Measurements from ENCODE around the gene CATSPER1. TPM values are rescaled to one million over a fixed set of nuclear protein-coding genes. Genes with fewer than 3 reads are reported as not detected.

The CATSPER1 gene
- total RNA-seq, 6 experiments from 2014 or later, result 2.1 to 3.8 (median 2.7) TPM

DNA sequence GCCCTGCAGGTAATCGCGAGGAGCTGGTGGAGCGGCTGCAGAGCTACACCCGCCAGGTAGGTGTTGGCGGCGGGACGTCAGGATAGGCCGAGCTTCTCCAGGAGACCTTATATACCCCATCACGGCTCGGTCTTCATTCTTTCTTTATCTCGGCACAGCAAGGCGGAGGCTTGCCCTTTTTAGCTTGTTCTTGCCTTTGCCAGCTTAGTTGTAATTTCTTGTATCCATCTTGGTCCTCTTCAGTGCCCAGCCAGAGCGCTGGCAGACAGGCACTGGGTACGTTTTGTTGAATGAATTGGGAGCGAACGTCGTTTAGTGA, 26.3 kb upstream of the CATSPER1 start:
- TF ChIP-seq, protein P1, sequence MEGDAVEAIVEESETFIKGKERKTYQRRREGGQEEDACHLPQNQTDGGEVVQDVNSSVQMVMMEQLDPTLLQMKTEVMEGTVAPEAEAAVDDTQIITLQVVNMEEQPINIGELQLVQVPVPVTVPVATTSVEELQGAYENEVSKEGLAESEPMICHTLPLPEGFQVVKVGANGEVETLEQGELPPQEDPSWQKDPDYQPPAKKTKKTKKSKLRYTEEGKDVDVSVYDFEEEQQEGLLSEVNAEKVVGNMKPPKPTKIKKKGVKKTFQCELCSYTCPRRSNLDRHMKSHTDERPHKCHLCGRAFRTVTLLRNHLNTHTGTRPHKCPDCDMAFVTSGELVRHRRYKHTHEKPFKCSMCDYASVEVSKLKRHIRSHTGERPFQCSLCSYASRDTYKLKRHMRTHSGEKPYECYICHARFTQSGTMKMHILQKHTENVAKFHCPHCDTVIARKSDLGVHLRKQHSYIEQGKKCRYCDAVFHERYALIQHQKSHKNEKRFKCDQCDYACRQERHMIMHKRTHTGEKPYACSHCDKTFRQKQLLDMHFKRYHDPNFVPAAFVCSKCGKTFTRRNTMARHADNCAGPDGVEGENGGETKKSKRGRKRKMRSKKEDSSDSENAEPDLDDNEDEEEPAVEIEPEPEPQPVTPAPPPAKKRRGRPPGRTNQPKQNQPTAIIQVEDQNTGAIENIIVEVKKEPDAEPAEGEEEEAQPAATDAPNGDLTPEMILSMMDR (IDR thresholded peaks at IDR 0.05), result no peak
- H3K9me3 Mint-ChIP-seq, result no peaks in the 10 kb centered on the region
- H3K27ac Mint-ChIP-seq, result peak overlapping the region; percentile 99
- H3K36me3 Mint-ChIP-seq (ENCODE audit: low read depth), result peaks cover 36% of the 10 kb centered on the region
- H3K27me3 Mint-ChIP-seq (ENCODE audit: insufficient read depth), result peaks cover 8% of the 10 kb centered on the region
- no peak for DNase-seq
- H3K4me1 Mint-ChIP-seq (ENCODE audit: low read depth), result peaks cover 43% of the 10 kb centered on the region
- H3K4me3 Mint-ChIP-seq, result peak overlapping the region; percentile 95

DNA sequence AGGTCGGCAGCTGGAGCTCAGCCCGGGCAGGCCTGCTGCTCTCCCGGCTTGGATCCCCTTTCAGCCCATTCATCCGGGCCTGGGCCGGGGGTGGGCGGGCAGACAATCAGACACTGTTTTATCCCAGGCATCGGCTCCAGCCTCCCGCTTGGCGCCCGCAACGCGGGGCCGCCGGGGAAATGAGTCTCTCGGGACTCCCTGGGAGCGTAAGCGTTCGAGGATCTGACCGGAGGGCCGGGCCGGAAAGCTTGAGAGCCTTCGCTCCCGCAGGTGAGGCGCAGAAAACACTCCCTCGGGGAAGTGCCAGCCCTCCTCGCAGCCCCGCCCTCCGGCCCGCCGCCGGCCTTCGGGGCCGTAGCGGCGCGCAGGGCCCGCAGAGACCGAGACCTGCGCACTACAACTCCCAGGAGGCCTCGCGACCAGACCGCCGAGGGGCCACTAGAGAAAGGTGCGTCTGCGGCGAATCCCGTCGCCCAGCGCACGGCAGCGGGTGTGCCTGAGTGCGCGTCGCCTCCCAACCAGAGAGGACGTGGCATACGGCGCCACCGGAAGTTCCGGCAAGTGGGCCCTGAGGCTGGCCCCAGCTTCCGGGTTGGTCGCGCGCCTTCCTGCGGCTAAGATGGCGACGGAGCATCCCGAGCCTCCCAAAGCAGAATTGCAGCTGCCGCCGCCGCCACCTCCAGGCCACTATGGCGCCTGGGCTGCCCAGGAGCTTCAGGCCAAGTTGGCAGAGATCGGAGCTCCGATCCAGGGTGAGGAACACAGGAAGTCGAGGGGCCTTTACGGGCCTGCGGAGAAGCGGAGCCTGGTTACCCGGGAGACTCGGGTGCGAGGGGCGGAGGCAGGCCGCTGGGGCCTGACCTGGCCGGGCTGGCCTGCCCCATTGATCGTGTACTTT, 25.7 kb upstream of the CATSPER1 start, which contains the start of gene SF3B2:
SF3B2 (plus strand) TSS at position 599 of the 898 bp plus-strand sequence; CDS start at position 620, 21 bp downstream.
- Mint-ChIP-seq H3K4me3 (peak within 1 kb of the TSS; percentile 95), H3K9me3 (no peaks in the 10 kb centered on the region), H3K27ac (peak within 1 kb of the TSS; percentile 99), H3K4me1 (ENCODE audit: low read depth) (peaks cover 43% of the 10 kb centered on the region), H3K36me3 (ENCODE audit: low read depth) (peaks cover 32% of the 10 kb centered on the region), H3K27me3 (ENCODE audit: insufficient read depth) (peaks cover 8% of the 10 kb centered on the region)
- TF ChIP-seq, protein P1 (IDR thresholded peaks at IDR 0.05), result no peak
- DNase-seq, result peak; percentile 98

DNA sequence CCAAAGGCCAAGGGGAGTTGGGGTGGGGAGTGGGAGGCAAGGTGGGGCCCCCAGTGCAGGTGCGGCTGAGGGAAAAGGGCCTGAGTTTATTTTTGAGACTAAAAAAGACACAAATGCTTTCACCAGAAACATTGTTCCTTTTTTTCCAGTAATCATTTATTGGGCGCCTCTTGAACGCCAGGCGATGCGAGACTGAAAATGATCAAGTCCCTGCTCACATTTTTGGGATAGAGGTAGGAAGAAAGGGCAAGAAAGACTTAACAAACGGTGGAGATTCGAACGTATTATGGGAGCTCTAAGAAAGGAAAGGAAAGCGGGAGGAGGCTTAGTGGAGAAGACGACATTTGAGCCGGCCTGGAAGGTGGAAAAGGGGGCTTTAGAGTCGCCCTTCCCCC, 25.1 kb upstream of the CATSPER1 start:
- Mint-ChIP-seq H3K27ac (peak overlapping the region; percentile 99), H3K4me1 (ENCODE audit: low read depth) (peaks cover 43% of the 10 kb centered on the region), H3K4me3 (peak overlapping the region; percentile 95), H3K9me3 (no peaks in the 10 kb centered on the region), H3K36me3 (ENCODE audit: low read depth) (peaks cover 32% of the 10 kb centered on the region), H3K27me3 (ENCODE audit: insufficient read depth) (peaks cover 10% of the 10 kb centered on the region)
- no peak for DNase-seq
- TF ChIP-seq, protein P1 (IDR thresholded peaks at IDR 0.05), result no peak

DNA sequence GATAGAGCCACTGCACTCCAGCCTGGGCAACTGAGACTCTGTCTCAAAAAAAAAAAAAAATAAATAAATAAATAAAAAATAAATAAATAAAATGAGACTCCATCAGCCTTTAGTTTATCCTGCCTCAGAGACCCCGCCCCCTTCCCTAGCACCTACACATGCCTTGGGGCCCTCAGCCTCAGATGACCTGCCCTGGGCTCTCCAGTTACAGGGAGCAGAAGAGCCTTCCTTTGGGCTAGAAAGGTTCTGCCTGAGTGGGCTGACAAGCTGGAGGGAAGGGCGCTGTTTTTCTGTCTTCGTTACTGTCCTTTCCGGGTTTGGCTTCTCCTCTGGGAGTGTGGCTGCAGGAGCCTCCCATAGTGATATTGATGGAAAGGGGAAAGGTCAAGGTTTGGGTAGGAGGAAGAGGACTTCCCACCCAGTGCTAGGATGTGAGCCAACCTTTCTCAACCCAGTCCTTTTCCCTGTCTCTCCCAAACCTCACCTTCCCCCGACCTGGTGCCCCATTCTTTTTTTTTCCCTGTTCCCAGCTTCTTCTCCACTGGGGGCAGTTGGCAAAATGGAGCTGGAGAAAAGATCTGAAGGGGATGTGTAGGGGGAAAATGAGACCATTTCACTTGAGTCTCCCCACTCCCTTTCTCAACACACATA, 24.4 kb upstream of the CATSPER1 start:
- H3K4me1 Mint-ChIP-seq (ENCODE audit: low read depth), result peaks cover 44% of the 10 kb centered on the region
- TF ChIP-seq, protein P1 (IDR thresholded peaks at IDR 0.05), result peak; percentile 32
- H3K36me3 Mint-ChIP-seq (ENCODE audit: low read depth), result peaks cover 30% of the 10 kb centered on the region
- no peaks in the 10 kb centered on the region for H3K9me3 Mint-ChIP-seq
- DNase-seq, result no peak
- peak overlapping the region; percentile 99 for H3K27ac Mint-ChIP-seq
- H3K4me3 Mint-ChIP-seq, result peak overlapping the region; percentile 95
- H3K27me3 Mint-ChIP-seq (ENCODE audit: insufficient read depth), result peaks cover 10% of the 10 kb centered on the region

DNA sequence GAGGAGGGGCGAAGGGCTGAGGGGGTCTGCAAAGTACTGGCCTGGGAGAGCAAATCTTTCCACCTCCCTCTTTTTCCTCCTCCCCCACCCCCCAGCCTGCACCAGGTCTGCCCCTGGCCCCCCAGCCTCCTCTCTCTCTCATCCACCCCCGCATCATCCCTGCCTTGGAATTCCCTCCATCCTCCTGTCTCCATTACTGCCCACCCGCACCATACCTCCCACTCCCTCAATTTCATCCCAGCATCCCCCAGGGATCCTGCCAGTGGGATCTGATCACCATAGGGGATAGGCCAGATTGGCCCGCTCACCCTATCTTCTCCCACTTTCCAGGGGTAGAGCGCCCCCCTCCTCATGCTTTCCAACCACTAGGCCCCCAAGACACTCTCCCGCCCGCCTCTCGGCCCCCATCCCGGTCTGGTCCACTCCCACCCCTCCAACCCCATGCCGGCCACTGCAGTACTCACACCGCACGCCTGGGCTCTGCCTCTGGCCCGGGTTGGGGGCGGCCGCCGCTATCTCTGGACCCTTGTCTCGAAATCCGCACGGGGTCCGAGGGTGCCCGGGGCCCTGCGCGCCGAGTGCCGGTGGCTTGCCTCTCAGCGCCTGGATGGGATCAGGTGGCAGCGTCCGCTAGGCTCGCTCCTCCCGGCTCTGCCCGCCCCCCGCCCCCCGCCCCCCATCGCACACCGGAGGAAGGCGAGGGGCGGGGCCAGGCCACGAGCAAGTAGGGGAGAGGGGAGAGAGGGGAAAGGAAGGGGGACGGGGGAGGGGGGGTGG, 22.5 kb upstream of the CATSPER1 start, which contains the start of gene GAL3ST3:
GAL3ST3 (minus strand) TSS at position 615 of the 777 bp plus-strand sequence. CDS start 3,746 bp downstream, outside the sequence.
- Mint-ChIP-seq H3K4me1 (ENCODE audit: low read depth) (peaks cover 44% of the 10 kb centered on the region), H3K36me3 (ENCODE audit: low read depth) (peaks cover 16% of the 10 kb centered on the region), H3K4me3 (no peak within 1 kb of the TSS), H3K27ac (no peak within 1 kb of the TSS), H3K9me3 (no peaks in the 10 kb centered on the region), H3K27me3 (ENCODE audit: insufficient read depth) (peaks cover 10% of the 10 kb centered on the region)
- TF ChIP-seq, protein P1 (IDR thresholded peaks at IDR 0.05), result no peak; the same call in 1 of the 2 replicates
- DNase-seq, result no peak

Data from HFFc6 (cell line).